HG03442 (cell line): ENCODE measurements around the gene DLK1.

Experiments used
- ATAC-seq: cut with Tn5 transposase; IDR thresholded peaks from one replicate; pipeline ENCODE4 v1.9.1; 2021; ENCODE audit warnings: mild to moderate bottlenecking, moderate library complexity; ENCODE audit not compliant: unreplicated experiment

Gene DLK1

GRCh38 chr14:100713705-100714104, 13.0 kb upstream of the DLK1 start:
- ATAC-seq = no peak

- no peak for ATAC-seq
Measured at GRCh38 chr14:100714258-100714892, 12.3 kb upstream of the DLK1 start.

GRCh38 chr14:100715332-100715731, 11.4 kb upstream of the DLK1 start:
- no peak for ATAC-seq

- no peak for ATAC-seq
Measured at GRCh38 chr14:100715803-100716202, 10.9 kb upstream of the DLK1 start.

GRCh38 chr14:100717386-100717785, 9.3 kb upstream of the DLK1 start:
- ATAC-seq = no peak

GRCh38 chr14:100719976-100720520, 6.6 kb upstream of the DLK1 start:
- ATAC-seq = no peak

GRCh38 chr14:100721568-100721967, 5.1 kb upstream of the DLK1 start:
- no peak for ATAC-seq

GRCh38 chr14:100722367-100722766, 4.3 kb upstream of the DLK1 start:
- ATAC-seq = no peak

GRCh38 chr14:100723135-100723829, 3.4 kb upstream of the DLK1 start:
- ATAC-seq = no peak

GRCh38 chr14:100723830-100724437, 2.8 kb upstream of the DLK1 start:
- no peak for ATAC-seq

GRCh38 chr14:100724536-100724935, 2.2 kb upstream of the DLK1 start:
- no peak for ATAC-seq

GRCh38 chr14:100725587-100726387, 905 bp upstream of the DLK1 start:
- no peak for ATAC-seq

- ATAC-seq = no peak
Measured at GRCh38 chr14:100727086-100727872, 587 bp downstream of the DLK1 start.

GRCh38 chr14:100727873-100728240, 1.2 kb downstream of the DLK1 start:
- ATAC-seq = no peak

GRCh38 chr14:100728962-100729361, 2.3 kb downstream of the DLK1 start:
- ATAC-seq = no peak

GRCh38 chr14:100729982-100730381, 3.3 kb downstream of the DLK1 start:
- ATAC-seq = no peak

GRCh38 chr14:100730581-100730980, 3.9 kb downstream of the DLK1 start:
- ATAC-seq = no peak

- ATAC-seq = no peak
Measured at GRCh38 chr14:100731011-100731670, 4.4 kb downstream of the DLK1 start.

GRCh38 chr14:100731846-100732765, 5.4 kb downstream of the DLK1 start:
- no peak for ATAC-seq
